Mucosa of descending colon (tissue), 3 donors: ENCODE measurements around the gene KCNN3. TPM values are rescaled to one million over a fixed set of nuclear protein-coding genes. Genes with fewer than 3 reads are reported as not detected.

ENCODE experiments used
- ATAC-seq: fragments of 200-7000 bp; cut with Tn5 transposase; one replicate; pipeline ENCODE4 v1.9.1; 2020; ENCODE audit warnings: mild to moderate bottlenecking, moderate library complexity
- DNase-seq, 3 donors: peaks; one replicate each; pipeline ENCODE4 v3.0.0-alpha.2; 2020
- H3K36me3 ChIP-seq: fragments of 200-600 bp; one replicate; pipeline ENCODE4 v1.8.0; 2021; ENCODE audit warnings: low read depth, mild to moderate bottlenecking
- H3K4me1 ChIP-seq: fragments of 200-600 bp; one replicate; pipeline ENCODE4 v1.8.0; 2021; ENCODE audit warnings: low read depth, mild to moderate bottlenecking
- H3K4me3 ChIP-seq: fragments of 200-600 bp; one replicate; pipeline ENCODE4 v1.8.0; 2021; ENCODE audit warnings: mild to moderate bottlenecking
- H3K9me3 ChIP-seq: fragments of 200-600 bp; one replicate; pipeline ENCODE4 v1.8.0; 2021; ENCODE audit warnings: mild to moderate bottlenecking
- intact Hi-C, 2 donors: fragments of 100-400 bp; cut with DNase I in 1 of 2; cut with micrococcal nuclease in 1 of 2; formaldehyde crosslinking; loops; one replicate each; pipeline versions ENCODE4 v1.11.0 to v1.11.1; 2022; cut with DNase I, micrococcal nuclease
- total RNA-seq, 3 donors: library from RNA; stranded (reverse); fragmentation: NEBNext Ultra II Directional in 2 of 3; extraction: Animal tissue kit (Norgen Biotek cat#: 25700) in 2 of 3; gene quantifications; one replicate each; pipeline versions ENCODE4 v1.2.1 to v1.2.4, GENCODE V29; 2021 to 2023
- TF ChIP-seq, protein P1 (sequence below): fragments of 200-600 bp; IDR thresholded peaks from one replicate; pipeline ENCODE4 v1.8.0; 2022; ENCODE audit warnings: antibody characterized with exemption, mild to moderate bottlenecking
- donor health status: DM: no; HTN: no; CAD: no; lungs with moderate emphysema.
- donor health status: DM: no; HTN: no; CAD: no.
- donor health status: DM: no; HTN: yes; CAD: no.

KCNN3 gene
- total RNA-seq, 3 donors from 2014 or later = 1.5 to 19.3 (median 2.0) TPM

DNA sequence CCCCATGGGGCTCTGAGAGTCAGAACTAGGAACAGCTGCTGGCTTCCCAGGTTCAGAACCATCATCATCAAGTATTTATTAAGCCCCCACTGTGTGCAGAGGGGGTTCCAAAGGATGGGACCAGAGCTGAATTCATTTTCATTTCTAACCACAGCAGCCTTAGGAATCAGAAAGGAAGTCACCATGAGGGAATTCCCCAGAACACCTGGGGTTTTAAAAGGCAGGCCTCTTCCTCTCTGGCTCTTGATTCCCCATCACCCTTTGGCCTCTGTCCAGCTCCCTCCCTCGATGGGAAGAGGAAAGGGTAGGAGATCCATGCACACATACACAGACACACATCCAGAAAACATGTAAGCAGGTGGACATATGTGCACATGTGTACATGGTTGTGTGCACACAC lies 1.3 kb upstream of the KCNN3 start:
- H3K36me3 ChIP-seq = no peaks in the 10 kb centered on the region
- no peak for DNase-seq
- no peak overlapping the region for H3K4me3 ChIP-seq
- peak; percentile 13 for ATAC-seq
- H3K4me1 ChIP-seq = no peaks in the 10 kb centered on the region
- no peaks in the 10 kb centered on the region for H3K9me3 ChIP-seq
- TF ChIP-seq, protein P1, sequence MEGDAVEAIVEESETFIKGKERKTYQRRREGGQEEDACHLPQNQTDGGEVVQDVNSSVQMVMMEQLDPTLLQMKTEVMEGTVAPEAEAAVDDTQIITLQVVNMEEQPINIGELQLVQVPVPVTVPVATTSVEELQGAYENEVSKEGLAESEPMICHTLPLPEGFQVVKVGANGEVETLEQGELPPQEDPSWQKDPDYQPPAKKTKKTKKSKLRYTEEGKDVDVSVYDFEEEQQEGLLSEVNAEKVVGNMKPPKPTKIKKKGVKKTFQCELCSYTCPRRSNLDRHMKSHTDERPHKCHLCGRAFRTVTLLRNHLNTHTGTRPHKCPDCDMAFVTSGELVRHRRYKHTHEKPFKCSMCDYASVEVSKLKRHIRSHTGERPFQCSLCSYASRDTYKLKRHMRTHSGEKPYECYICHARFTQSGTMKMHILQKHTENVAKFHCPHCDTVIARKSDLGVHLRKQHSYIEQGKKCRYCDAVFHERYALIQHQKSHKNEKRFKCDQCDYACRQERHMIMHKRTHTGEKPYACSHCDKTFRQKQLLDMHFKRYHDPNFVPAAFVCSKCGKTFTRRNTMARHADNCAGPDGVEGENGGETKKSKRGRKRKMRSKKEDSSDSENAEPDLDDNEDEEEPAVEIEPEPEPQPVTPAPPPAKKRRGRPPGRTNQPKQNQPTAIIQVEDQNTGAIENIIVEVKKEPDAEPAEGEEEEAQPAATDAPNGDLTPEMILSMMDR = no peak
- intact Hi-C loops = loop anchor here in 1 of 2 donors (10.0 kb wide), 2 partner anchors 307 to 387 kb away; partner anchors contain the start of gene CHRNB2

DNA sequence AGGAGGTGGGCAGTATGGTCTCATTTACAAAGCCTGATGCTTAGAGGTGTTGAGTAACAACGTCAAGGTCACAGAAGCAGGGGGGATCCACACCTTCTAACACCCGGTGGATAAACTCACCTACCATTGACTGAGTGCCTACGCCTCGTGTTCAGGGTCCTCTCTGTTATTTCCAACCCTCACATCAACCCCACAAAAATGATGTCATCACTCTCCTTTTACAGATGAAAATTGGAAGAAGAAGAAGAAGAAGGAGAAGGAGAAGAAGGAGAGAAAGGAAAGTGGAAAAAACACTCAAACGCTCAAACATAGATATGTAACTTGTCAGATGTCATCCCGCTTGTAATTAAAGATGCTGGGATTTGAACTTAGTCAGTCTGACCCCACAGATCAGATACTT lies 653 bp upstream of the KCNN3 start:
- H3K4me1 ChIP-seq = no peaks in the 10 kb centered on the region
- ATAC-seq (no peak), DNase-seq (no peak)
- no peak overlapping the region for H3K4me3 ChIP-seq
- H3K36me3 ChIP-seq = no peaks in the 10 kb centered on the region
- TF ChIP-seq, protein P1 = no peak
- no peaks in the 10 kb centered on the region for H3K9me3 ChIP-seq
- intact Hi-C loops = loop anchor here in 1 of 2 donors (10.0 kb wide), 2 partner anchors 306 to 386 kb away; partner anchors contain the start of gene CHRNB2

DNA sequence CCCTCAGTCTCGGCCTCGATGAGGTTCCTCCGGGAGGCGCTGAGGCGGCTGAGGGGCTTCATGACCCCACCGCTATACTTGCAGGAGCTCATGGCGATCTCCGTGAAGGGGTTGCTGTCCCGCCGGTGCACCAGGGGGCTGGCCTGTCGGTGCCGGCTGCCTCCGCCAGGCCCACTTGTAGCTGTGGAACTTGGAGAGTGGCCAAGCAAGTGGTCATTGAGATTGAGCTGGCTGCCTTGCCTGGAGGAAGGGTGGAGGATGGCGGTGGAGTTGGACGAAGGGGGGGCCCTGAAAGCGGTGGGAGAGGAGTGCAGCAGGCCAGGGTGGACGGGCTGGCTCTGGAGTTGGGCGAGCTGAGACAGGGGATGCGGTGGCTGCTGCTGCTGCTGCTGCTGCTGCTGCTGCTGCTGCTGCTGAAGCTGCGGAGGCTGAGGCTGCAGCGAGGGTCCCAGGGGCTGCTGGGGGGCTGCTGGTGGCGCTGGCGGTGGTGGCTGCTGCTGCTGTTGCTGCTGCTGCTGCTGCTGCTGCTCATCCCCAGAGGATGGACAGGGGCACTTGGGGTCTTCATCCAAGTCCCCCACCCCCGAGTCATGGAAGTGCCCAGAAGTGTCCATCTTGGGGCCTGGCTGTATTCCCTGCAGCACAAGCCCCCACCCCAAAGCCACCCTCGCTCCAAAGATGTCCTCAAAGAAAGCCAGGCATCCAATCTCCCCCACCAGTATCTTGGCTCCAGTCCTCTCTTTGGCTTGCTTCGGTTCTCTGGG lies 548 bp downstream of the KCNN3 start:
- Histone ChIP-seq H3K9me3 (no peaks in the 10 kb centered on the region), H3K36me3 (no peaks in the 10 kb centered on the region), H3K4me3 (no peak overlapping the region), H3K4me1 (no peaks in the 10 kb centered on the region)
- TF ChIP-seq, protein P1 = no peak
- no peak for ATAC-seq
- peak in 1 of 3 donors; percentile 35 for DNase-seq
- intact Hi-C loops = loop anchor here in 1 of 2 donors (10.0 kb wide), 2 partner anchors 305 to 385 kb away; partner anchors contain the start of gene CHRNB2

DNA sequence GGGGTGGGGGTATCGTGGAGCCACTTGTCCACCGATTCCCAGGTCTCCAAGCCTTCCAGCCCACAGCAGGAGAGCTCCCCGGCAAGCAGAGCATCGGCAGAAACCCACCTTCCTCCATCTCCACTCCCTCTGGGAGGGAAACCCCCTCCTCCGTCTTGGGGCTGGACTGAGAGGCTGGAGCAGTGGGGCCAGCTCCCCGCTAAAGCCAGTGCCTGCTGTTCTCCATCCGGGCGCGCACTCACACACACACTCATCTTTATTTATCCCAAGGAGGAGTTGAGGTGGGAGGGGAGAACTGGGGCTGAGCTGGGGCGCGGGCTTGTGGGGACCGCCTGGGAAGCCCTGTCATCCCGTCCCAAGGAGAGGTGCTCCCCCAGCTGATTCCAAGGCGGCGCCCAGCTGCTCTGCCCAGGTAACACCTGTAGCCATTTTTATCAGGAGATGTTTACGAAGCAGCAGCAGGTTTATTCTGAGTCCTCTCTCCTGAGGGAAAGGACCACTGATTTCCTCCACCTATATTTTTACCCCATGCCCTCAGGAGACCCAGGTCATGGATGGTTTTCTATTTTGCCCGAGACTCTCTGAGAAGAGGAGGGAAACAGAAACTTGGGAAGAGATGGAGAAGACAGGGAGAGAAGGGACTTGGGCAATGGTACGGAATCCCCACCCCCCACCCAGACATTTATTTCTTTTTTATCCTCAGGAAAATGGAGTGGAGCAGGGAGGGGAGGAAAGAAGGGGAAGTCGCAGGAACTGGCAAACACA lies 2.1 kb downstream of the KCNN3 start:
- H3K36me3 ChIP-seq = no peaks in the 10 kb centered on the region
- H3K9me3 ChIP-seq = no peaks in the 10 kb centered on the region
- ATAC-seq (no peak), DNase-seq (no peak)
- TF ChIP-seq, protein P1 = no peak
- intact Hi-C loops = no loop called here
- no peaks in the 10 kb centered on the region for H3K4me1 ChIP-seq
- H3K4me3 ChIP-seq = no peak overlapping the region

DNA sequence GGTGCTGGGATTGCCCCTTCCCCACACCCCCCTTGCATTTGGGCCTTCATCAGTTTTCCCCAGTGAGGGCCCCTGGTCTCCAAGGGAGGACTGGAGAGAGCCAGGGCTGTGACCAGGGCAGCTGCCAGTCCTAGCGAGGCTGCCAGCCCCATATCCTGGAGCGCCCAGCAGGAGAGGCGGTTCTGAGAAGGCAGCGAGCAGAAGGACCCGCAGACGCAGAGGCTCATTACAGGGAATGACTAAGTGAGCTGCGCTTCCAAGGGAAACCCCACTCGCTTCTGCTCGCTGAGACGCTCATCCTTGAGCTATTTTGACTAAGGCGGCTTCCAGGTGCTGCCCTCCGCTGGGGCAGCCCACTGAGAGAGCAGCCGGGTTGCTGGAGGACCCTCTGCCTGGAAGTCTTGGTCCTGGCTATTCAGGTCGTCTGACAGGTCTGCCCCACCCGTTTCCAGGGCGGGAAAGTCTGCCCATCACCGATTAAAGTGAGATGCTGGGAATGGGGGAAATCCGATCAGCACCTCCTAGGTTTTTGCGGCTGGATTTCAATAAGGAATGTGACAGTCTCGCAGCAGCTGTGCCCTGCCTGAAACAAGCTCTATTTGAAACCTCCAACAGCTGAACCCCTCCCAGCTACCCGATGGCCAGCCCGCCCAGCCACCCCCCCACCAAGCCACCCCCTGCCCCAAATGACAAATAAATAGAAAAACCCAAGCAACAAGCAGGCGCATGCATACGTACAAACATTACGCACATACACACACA lies 2.8 kb downstream of the KCNN3 start:
- ATAC-seq = no peak
- Histone ChIP-seq H3K4me3 (no peak overlapping the region), H3K36me3 (no peaks in the 10 kb centered on the region), H3K4me1 (no peaks in the 10 kb centered on the region), H3K9me3 (no peaks in the 10 kb centered on the region)
- intact Hi-C loops = no loop called here
- TF ChIP-seq, protein P1 = no peak
- no peak for DNase-seq
